GM21381 (cell line): ENCODE data around the gene EYA3.
A peak's percentile ranks its signal among the peaks of the same experiment; 100 is the strongest.

Experiments
- ATAC-seq: cut with Tn5 transposase; IDR thresholded peaks from one replicate; pipeline ENCODE4 v1.9.1; 2021; ENCODE audit warnings: mild to moderate bottlenecking, moderate library complexity; ENCODE audit not compliant: unreplicated experiment

The EYA3 gene

GRCh38 chr1:27973771-27974416, 114.5 kb downstream of the EYA3 start:
- no peak for ATAC-seq

GRCh38 chr1:27972141-27972540, 116.3 kb downstream of the EYA3 start:
- ATAC-seq: no peak

DNA sequence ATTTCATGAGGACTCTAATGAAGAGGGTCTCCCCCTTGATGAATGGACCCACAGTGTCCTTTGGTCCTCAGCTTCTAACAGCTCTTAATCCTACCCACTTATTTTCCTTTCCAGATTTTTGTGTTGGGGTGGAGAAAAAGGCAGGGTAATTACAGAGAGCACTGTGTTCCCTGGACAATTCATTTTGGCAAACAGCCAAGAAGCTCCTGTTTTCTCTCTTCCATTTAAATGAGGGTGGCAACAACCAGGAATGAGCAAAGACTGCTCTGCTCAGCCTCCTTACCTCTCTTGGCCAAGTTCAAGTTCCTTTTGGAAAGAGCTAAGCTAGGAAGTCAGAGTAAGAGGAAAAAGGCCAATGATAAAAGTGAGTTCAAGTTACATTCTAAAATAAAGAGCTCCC, 116.7 kb downstream of the EYA3 start:
- ATAC-seq: no peak

- no peak for ATAC-seq
Observed at GRCh38 chr1:27970401-27970800, 118.0 kb downstream of the EYA3 start.

DNA sequence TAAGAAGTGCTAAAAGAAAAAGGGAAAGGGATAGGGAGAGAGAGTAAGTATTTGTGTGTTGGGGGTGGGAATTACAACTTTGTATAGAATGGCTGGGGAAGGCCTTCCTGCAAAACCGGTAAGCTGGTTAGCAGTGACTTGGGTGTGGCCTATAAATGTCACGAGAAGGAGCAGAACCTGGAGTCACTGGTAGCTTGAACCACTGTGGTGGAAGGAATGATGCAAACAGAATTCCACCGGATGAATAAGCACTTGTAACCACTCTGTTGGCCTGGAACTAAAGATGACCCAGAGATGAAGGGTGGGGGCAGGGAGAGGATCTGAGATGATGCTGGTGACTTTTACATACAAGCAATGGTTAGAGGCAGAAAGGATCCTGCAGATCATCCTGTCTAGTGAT, 119.7 kb downstream of the EYA3 start:
- ATAC-seq: no peak

DNA sequence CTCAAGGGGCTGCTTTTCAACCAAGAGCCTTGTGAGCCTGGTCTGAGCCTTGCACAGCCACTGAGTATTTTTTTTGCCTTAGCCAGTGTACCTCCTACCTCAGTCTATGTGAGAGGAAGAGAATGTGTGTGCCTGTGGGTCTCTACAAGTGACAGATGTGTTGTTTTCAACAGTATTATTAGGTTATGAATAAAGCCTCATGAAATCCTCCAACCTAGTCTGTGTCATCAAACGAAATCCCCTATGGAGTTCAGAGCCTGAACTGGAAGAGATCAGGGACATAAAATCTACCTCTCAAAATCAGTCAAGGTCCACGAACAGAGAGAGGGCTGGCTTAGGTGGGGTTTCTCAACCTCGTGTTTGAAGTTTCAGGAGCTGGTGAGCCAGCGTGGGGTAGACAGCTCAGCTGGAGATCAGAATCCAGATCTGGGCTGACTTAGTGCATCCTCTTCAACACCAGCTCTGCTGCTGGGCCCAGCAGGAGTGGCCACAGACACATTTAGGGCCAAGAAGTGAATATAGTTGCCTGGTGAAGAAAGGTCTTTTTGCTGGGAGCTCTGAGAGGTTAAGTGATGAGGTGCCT, 120.4 kb downstream of the EYA3 start:
- no peak for ATAC-seq

DNA sequence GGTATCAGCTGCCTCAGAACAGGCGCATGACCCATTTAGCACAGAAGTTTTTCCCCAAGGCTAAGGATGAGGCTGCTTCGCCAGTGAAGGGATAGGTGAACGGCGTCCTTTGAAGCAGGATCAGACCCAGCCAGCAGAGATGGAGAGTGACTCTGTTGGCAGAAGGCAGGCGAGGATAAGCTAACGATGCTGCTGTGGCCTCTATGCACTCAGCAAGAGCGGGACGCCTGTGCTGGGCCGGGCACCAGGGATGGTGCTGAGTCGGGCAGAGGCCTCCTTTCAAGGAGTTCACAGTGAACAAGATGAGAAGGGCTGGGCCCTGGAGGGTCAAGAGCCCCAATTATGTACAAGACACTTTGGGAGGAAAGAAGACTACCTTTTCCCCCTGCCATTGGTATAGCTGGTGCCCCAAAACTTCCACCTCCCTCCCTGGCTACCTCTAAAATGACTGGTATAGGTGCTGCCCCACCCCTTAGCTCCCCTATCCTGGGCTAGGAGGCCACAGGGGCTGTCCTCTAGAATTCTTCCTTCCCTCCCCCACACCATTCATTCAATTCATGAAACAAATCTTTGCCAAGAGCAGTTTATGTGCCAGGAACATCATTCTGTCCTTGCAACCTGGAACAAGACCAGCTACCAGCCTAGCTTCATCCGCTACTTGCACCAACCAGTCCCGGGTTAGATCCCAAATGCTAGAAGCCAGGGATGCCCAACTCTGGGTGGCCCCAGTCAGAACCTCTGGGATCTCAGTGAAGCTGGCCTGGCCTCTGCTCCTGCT, 121.1 kb downstream of the EYA3 start:
- no peak for ATAC-seq

- no peak for ATAC-seq
Observed at GRCh38 chr1:27966402-27967105, 121.9 kb downstream of the EYA3 start.

DNA sequence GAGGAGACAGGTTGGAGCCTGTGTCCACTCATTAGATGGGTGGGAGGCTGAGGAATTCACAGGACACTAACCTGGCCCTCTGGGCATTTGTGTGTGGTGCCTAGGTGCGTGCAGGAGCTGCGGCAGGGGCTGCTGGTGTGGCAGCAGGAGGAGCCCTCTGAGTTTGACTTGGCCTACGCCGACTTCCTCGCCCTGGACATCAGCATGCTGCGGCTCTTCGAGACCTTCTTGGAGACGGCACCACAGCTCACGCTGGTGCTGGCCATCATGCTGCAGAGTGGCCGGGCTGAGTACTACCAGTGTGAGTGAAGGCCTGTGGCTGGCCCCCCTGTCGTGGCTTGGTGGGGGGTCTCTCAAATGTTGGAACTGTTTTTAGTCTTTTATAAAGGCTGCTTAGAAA, 125.0 kb downstream of the EYA3 start:
- ATAC-seq: no peak

GRCh38 chr1:27961646-27962221, 126.7 kb downstream of the EYA3 start:
- no peak for ATAC-seq

- no peak for ATAC-seq
Observed at GRCh38 chr1:27960762-27961645, 127.4 kb downstream of the EYA3 start.

DNA sequence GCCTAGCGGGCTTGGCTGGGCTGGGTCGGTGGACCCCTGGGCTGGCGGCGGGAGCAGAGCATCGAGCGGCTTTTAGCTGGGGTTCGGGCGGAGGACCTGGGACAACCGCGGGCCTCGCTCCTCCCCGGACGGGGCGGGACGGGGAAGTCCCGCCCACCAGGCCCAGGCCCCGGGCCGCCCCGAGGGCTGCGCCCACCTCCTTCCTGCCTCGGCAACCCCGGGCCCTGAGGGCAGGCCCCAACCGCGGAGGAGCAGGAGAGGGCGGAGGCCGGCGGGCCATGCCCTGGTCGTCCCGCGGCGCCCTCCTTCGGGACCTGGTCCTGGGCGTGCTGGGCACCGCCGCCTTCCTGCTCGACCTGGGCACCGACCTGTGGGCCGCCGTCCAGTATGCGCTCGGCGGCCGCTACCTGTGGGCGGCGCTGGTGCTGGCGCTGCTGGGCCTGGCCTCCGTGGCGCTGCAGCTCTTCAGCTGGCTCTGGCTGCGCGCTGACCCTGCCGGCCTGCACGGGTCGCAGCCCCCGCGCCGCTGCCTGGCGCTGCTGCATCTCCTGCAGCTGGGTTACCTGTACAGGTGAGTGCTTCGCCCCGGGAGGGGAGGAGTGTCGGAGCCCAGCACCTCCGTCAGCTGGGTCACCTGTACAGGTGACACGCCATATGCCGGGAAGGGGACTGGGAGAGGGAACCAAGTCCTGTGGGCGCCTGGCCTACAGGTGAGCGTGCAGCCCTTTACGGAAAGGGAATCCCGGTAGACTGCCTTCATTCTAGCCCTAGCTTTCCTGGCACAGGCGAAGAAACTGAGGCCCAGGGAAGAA, 128.4 kb downstream of the EYA3 start, which contains the start of gene XKR8:
XKR8 (plus strand) TSS at position 182 of the 812 bp plus-strand sequence; CDS start at position 279, 97 bp downstream.
- ATAC-seq: peak; percentile 86

GRCh38 chr1:27958513-27958912, 129.9 kb downstream of the EYA3 start:
- no peak for ATAC-seq

DNA sequence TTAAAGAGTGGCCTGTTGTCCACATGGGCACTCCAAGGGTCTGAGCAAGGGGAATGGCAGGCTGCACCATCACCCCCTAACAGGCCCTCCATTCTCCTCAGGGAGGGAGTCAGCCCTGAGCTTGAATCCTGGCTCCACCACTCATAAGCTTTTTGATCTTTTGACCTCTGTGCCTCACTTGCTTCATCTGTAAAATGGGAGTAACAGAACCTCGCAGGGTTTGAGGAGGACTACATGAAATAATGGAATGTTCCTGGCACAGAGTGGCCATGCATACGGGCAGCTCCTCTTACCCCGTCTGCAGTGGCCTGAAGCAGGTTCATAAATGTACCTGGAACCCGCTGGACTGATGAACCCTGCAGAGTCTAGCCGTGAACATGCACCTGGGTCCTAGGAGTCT, 130.8 kb downstream of the EYA3 start:
- no peak for ATAC-seq

DNA sequence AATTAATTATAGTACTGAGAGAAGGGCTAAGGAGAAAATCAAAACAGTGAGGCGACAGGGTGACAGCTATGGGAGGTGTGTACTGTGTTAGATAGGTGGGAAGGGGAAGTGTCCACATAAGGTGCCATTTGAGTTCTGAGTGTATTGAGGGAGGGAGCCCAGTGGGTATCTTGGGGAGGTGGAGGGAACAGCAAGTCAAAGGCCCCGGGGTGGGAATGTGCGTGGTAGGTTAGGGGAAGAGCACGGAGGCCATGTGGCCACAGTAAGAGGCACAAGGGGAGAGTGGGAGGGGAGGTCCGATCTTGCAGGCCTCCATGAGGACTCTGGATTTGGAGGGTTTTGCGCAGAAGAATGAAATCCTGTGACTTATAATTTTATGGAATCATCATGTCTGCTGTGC, 131.6 kb downstream of the EYA3 start:
- ATAC-seq: no peak

DNA sequence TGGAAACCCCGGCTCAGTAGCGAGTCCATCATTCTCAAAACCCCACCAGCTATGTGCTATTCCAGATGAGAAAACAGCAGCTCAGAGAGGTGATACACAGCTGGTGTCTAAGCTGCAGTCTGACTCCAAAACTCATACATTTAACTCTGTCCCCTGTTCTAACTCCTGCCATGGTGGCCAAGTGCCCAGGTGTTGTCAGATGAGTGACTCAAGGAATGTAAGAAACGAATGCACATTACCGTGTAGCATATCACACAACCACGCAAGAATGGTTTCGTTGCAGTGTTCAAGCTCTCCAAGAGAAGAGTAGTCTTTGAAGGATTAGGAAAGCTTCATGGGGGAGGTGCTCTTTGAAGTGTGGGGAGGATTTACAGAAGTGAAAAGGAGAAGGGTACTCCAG, 133.3 kb downstream of the EYA3 start:
- no peak for ATAC-seq

DNA sequence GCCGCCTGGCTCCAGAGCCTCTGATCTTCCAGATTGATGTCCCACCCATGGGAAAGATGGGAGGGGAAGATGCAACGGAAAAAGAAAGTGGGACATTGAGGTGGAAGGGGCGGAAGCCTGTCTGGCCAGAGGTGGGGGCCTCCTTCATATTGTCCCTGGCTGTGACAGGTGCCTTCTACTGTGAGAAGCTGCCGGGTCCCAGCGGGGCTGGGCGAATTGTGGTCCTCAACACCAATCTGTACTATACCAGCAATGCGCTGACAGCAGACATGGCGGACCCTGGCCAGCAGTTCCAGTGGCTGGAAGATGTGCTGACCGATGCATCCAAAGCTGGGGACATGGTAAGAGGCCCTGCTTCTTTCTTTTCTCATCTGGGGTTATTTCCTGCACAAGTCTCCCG, 134.2 kb downstream of the EYA3 start:
- no peak for ATAC-seq

DNA sequence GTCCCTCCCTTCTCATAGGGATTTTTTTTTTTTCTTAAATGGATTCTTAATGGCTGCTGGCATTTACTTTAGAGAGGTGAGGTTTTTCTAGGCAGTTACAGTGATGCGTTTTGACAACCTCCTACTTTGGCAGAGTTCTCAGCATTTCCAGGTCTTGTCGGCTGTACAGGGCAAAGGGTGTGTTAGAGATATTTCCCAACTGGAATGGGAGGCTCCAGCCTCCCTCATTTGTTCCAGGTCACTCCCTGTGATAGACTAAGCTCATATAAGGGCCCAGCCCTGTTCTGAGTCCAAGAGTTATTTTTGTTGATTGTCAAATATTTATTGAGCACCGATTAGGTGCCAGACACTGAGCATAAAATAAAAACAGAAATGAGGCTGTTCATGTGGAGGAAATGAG, 136.3 kb downstream of the EYA3 start:
- no peak for ATAC-seq

DNA sequence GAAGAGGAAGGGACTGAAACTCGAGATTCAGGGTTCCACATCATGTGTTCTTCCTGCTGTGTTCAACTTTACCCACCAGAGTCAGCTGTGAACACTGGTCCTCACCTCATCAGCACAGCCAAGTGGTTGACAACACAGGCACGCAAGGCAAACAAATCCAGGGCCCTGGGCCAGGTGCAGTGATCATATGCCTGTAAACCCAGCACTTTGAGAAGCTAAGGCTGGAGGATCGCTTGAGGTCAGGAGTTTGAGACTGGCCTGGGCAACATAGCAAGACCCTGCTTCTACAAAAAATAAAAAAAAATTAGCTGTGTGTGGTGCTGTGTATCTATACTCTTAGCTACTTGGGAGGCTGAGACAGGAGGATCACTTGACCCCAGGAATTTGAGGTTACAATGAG, 137.0 kb downstream of the EYA3 start:
- no peak for ATAC-seq
